Liver (tissue), 9 donors: Measurements from ENCODE around the gene SPACDR. TPM values are rescaled to one million over a fixed set of nuclear protein-coding genes. Genes with fewer than 3 reads are reported as not detected.

Experiments
- DNase-seq: peaks from one replicate; pipeline ENCODE4 v3.0.0-alpha.2; 2017; ENCODE audit warnings: low spot score
- H3K27ac ChIP-seq, 2 donors: one replicate each; pipeline ENCODE4 v1.7.0; 2013; ENCODE audit warnings: inconsistent platforms in 2 of 2, low read length in 2 of 2, control low read depth in 1 of 2, low read depth in 1 of 2, mild to moderate bottlenecking in 1 of 2
- H3K27me3 ChIP-seq, 4 donors: one replicate each; pipeline versions ENCODE4 v1.6.1 to v1.7.0; 2013; ENCODE audit warnings: low read length in 3 of 4, inconsistent platforms in 1 of 4, mild to moderate bottlenecking in 1 of 4, moderate library complexity in 1 of 4; ENCODE audit not compliant: control insufficient read depth in 4 of 4, insufficient read depth in 4 of 4
- H3K36me3 ChIP-seq, 4 donors: one replicate each; pipeline versions ENCODE4 v1.6.1 to v1.7.0; 2013; ENCODE audit warnings: low read length in 3 of 4, mild to moderate bottlenecking in 3 of 4, low read depth in 1 of 4, moderate library complexity in 1 of 4; ENCODE audit not compliant: control insufficient read depth in 4 of 4, insufficient read depth in 3 of 4
- H3K4me1 ChIP-seq, 4 donors: one replicate each; pipeline versions ENCODE4 v1.6.1 to v1.7.0; 2013; ENCODE audit warnings: low read length in 3 of 4, mild to moderate bottlenecking in 3 of 4, moderate library complexity in 1 of 4; ENCODE audit not compliant: control insufficient read depth in 4 of 4, insufficient read depth in 4 of 4
- H3K4me3 ChIP-seq, 3 donors: one replicate each; pipeline versions ENCODE4 v1.6.1 to v1.7.0; 2013; ENCODE audit warnings: low read length in 3 of 3, control low read depth in 1 of 3, low read depth in 1 of 3, mild to moderate bottlenecking in 1 of 3
- H3K9ac ChIP-seq, 2 donors: one replicate each; pipeline ENCODE4 v1.7.0; 2013; ENCODE audit warnings: low read length in 2 of 2, mild to moderate bottlenecking in 2 of 2, moderate library complexity in 2 of 2, control low read depth in 1 of 2, low read depth in 1 of 2
- H3K9me3 ChIP-seq, 4 donors: one replicate each; pipeline versions ENCODE4 v1.6.1 to v1.7.0; 2013; ENCODE audit warnings: low read length in 3 of 4; ENCODE audit not compliant: control insufficient read depth in 4 of 4
- ATF3 ChIP-seq: IDR thresholded peaks from 2 replicates; pipeline ENCODE4 v1.6.1; 2016; ENCODE audit warnings: antibody characterized with exemption
- CTCF ChIP-seq: fragments of 150-350 bp; IDR thresholded peaks from 2 replicates; pipeline ENCODE4 v1.5.1; 2017; ENCODE audit warnings: improper control_type of control experiment, low read depth, low read length; ENCODE audit not compliant: missing input control
- EGR1 ChIP-seq, 2 donors: IDR thresholded peaks; 2 replicates each; pipeline ENCODE4 v1.6.1; 2016 to 2018; ENCODE audit warnings: antibody characterized with exemption in 2 of 2, low read depth in 2 of 2
- FOXA1 ChIP-seq: IDR thresholded peaks from 2 replicates; pipeline ENCODE4 v1.6.1; 2016; ENCODE audit warnings: antibody characterized with exemption
- FOXA2 ChIP-seq: IDR thresholded peaks from 2 replicates; pipeline ENCODE4 v1.6.1; 2016; ENCODE audit warnings: antibody characterized with exemption
- GABPA ChIP-seq, 2 donors: IDR thresholded peaks in 1 of 2; conservative IDR thresholded peaks in 1 of 2; 2 replicates each; pipeline ENCODE4 v1.6.1; 2016; ENCODE audit warnings: antibody characterized with exemption in 2 of 2, mild to moderate bottlenecking in 1 of 2, moderate library complexity in 1 of 2
- HNF4A ChIP-seq, 2 donors: conservative IDR thresholded peaks; 2 replicates each; pipeline ENCODE4 v1.6.1; 2016; ENCODE audit warnings: antibody characterized with exemption in 2 of 2, mild to moderate bottlenecking in 2 of 2
- HNF4G ChIP-seq: IDR thresholded peaks from 2 replicates; pipeline ENCODE4 v1.6.1; 2016; ENCODE audit warnings: antibody characterized with exemption
- JUND ChIP-seq, 2 donors: IDR thresholded peaks; 2 replicates each; pipeline ENCODE4 v1.6.1; 2016; ENCODE audit warnings: antibody characterized with exemption in 2 of 2
- MAX ChIP-seq: IDR thresholded peaks from 2 replicates; pipeline ENCODE4 v1.6.1; 2016; ENCODE audit warnings: antibody characterized with exemption
- NR2F2 ChIP-seq: IDR thresholded peaks from 2 replicates; pipeline ENCODE4 v1.6.1; 2016; ENCODE audit warnings: antibody characterized with exemption
- RAD21 ChIP-seq, 2 donors: IDR thresholded peaks; 2 replicates each; pipeline ENCODE4 v1.6.1; 2016; ENCODE audit warnings: antibody characterized with exemption in 2 of 2, mild to moderate bottlenecking in 2 of 2
- REST ChIP-seq: IDR thresholded peaks from 2 replicates; pipeline ENCODE4 v1.6.1; 2016; ENCODE audit warnings: antibody characterized with exemption, mild to moderate bottlenecking
- RXRA ChIP-seq, 2 donors: IDR thresholded peaks; 2 replicates each; pipeline ENCODE4 v1.6.1; 2017 to 2018; ENCODE audit warnings: antibody characterized with exemption in 2 of 2, mild to moderate bottlenecking in 1 of 2
- SP1 ChIP-seq: IDR thresholded peaks from 2 replicates; pipeline ENCODE4 v1.6.1; 2018; ENCODE audit warnings: antibody characterized with exemption, mild to moderate bottlenecking
- TAF1 ChIP-seq: conservative IDR thresholded peaks from 2 replicates; pipeline ENCODE4 v1.6.1; 2016; ENCODE audit warnings: antibody characterized with exemption, mild to moderate bottlenecking
- YY1 ChIP-seq: IDR thresholded peaks from 2 replicates; pipeline ENCODE4 v1.6.1; 2016; ENCODE audit warnings: antibody characterized with exemption, mild to moderate bottlenecking
- ZBTB33 ChIP-seq: IDR thresholded peaks from 2 replicates; pipeline ENCODE4 v1.6.1; 2016; ENCODE audit warnings: antibody characterized with exemption
- WGBS: extraction: QIAGEN DNeasy Blood & Tissue Kit; methylation state at CpG from one replicate; pipeline ENCODE4 v1.1.7; 2013; 5-methylcytosine and 5-hydroxymethylcytosine counted together
- polyA plus RNA-seq, 2 donors: library from polyadenylated mRNA; stranded (reverse) in 1 of 2; unstranded in 1 of 2; fragments of 200-250 nt in 1 of 2; fragments of >200 nt in 1 of 2; fragmentation: Nextera tagmentation in 1 of 2; extraction: Ambion mirVana in 1 of 2; gene quantifications; one replicate each; pipeline versions ENCODE4 v1.2.1 to v1.2.3, GENCODE V29; 2013 to 2015
- total RNA-seq, 2 donors: library from RNA; depleted of rRNA; stranded (reverse); fragments of >200 nt; gene quantifications; one replicate each; pipeline ENCODE4 v1.2.3, GENCODE V29; 2014
- donor health status: healthy.
- donor health status: healthy.
- donor health status: healthy.
- donor health status: healthy.
- donor health status: healthy.

Gene SPACDR
- total and polyA plus RNA-seq, 4 donors, result 0.06 to 0.33 (median 0.17) TPM; not detected in 1

- DNase-seq, result no peak
- Histone ChIP-seq H3K36me3 (peaks cover 7 to 14% (median 8%) of the 10 kb centered on the region in 4 donors), H3K27ac (no peak overlapping the region), H3K4me3 (no peak overlapping the region), H3K9me3 (no peaks in the 10 kb centered on the region), H3K9ac (no peak overlapping the region), H3K4me1 (peaks cover 12 to 39% (median 28%) of the 10 kb centered on the region in 4 donors), H3K27me3 (no peaks in the 10 kb centered on the region)
- 94% methylated on average over 23 of the region's 23 CpGs for WGBS
- TF ChIP-seq MAX, result no peak
- no peak for TF ChIP-seq ZBTB33
- TF ChIP-seq SP1, result no peak
- TF ChIP-seq ATF3, result no peak
- no peak for TF ChIP-seq NR2F2
These were observed 32.7 kb downstream of the SPACDR start for GRCh38 chr7:100431286-100431735.

- peak overlapping the region in 1 of 2 donors; percentile 10 for H3K9ac ChIP-seq
- peak overlapping the region in 2 of 3 donors; percentile 59 to 87 for H3K4me3 ChIP-seq
- no peak for TF ChIP-seq REST
- no peak for TF ChIP-seq EGR1 (IDR thresholded peaks at IDR 0.05; ENCODE audit: low read depth in 2 of 2)
- TF ChIP-seq GABPA (IDR thresholded peaks at IDR 0.05 in 1 of 2, conservative IDR thresholded peaks at IDR 0.05 in 1 of 2), result no peak
- no peak for TF ChIP-seq JUND (IDR thresholded peaks at IDR 0.05)
- no peak for TF ChIP-seq HNF4A (conservative IDR thresholded peaks at IDR 0.05)
- no peak for TF ChIP-seq CTCF
- TF ChIP-seq NR2F2, result no peak
- no peak for TF ChIP-seq RXRA (IDR thresholded peaks at IDR 0.05)
- no peak for TF ChIP-seq SP1
- TF ChIP-seq YY1, result no peak
- no peak for TF ChIP-seq TAF1
- no peak for TF ChIP-seq ATF3
- TF ChIP-seq MAX, result no peak
- no peak for TF ChIP-seq FOXA1
- no peak for TF ChIP-seq ZBTB33
- TF ChIP-seq RAD21 (IDR thresholded peaks at IDR 0.05), result no peak
- no peak for TF ChIP-seq HNF4G
- TF ChIP-seq FOXA2, result no peak
- no peak for DNase-seq
- no peaks in the 10 kb centered on the region for H3K9me3 ChIP-seq
- H3K27me3 ChIP-seq, result no peaks in the 10 kb centered on the region
- peak overlapping the region; percentile 100 for H3K27ac ChIP-seq
- peaks cover 7 to 14% (median 8%) of the 10 kb centered on the region in 4 donors for H3K36me3 ChIP-seq
- H3K4me1 ChIP-seq, result peaks cover 12 to 39% (median 28%) of the 10 kb centered on the region in 4 donors
- 57% methylated on average over 31 of the region's 31 CpGs for WGBS
These were observed 33.4 kb downstream of the SPACDR start for GRCh38 chr7:100430493-100431285.
